ENCODE data around the gene PLEKHH1. TPM values are rescaled to one million over a fixed set of nuclear protein-coding genes. Genes with fewer than 3 reads are reported as not detected.

Gene PLEKHH1
- total RNA-seq, 1 experiment from 2014 or later = 6.7 TPM

DNA sequence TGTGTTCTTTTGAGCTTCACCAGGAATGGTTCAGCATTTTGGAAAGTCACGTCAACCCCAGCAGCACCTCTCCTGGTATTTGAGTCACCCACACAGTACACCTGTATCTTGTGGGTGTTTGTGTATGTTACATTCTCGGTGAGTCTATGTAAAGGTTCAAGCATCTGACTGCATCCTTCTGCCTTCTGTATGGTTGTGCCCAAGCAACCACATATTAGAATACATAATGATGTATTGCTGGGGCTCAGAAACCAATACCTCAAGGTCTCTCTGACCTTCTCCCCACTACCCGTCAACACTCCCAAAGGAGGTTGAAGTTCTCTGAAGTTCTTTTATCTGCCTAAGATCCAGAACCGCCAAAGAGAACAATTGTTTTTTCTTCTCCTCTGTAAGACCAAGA is 35.4 kb upstream of the PLEKHH1 start:
- ChIA-PET CTCF (no interaction called here), POLR2A (no interaction called here)
- no peak overlapping the region for H3K4me3 ChIP-seq (ENCODE audit: low read depth in 2 of 2, low read length in 2 of 2)
- no peak overlapping the region for H3K27ac ChIP-seq (ENCODE audit: low read length)
- no TSS peak for BruUV-seq (replicated peaks)
- H3K9me3 ChIP-seq (ENCODE audit: control insufficient read depth, insufficient read depth, low read depth, low read length) = peaks cover 13% of the 10 kb centered on the region; the same call in 1 of the 2 replicates
- H3K27me3 ChIP-seq (ENCODE audit: control insufficient read depth, insufficient read depth, low read length) = no peaks in the 10 kb centered on the region
- intact Hi-C loops (cut with micrococcal nuclease; ENCODE audit: unreplicated experiment) = no loop called here
- no peak for TF ChIP-seq POLR2AphosphoS5 (IDR thresholded peaks at IDR 0.05; ENCODE audit: low read depth, low read length)
- no peaks in the 10 kb centered on the region for H3K4me1 ChIP-seq (ENCODE audit: control insufficient read depth, insufficient read depth, low read length)
- no peak for DNase-seq (ENCODE audit: low read depth, low spot score)
- in situ Hi-C loops (cut with HindIII; ENCODE audit: low pct_unique_long_range_greater_than_20kb, low sequenced_read_pairs) = no loop called here
- ATAC-seq = no peak
- no peaks in the 10 kb centered on the region for H3K36me3 ChIP-seq (ENCODE audit: control insufficient read depth, insufficient read depth, low read length)

DNA sequence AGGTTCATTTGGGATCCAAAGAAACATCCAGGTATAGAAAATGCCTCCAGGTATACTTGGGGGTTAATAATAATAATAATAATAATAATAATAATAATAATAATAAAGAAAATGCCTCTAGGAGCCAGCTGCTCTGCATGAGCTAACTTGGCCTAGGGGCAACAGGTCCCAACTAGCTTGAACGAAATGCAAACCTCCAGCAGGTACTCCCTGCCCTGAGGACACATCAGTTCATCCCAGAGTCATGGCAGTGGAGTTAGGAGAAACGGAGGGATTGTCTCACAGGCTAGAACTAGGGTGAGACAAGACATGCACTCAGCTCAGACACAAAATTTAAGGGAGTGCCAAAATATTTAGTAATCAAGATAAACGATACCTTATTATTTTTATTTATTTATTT is 32.1 kb upstream of the PLEKHH1 start:
- H3K27me3 ChIP-seq (ENCODE audit: control insufficient read depth, insufficient read depth, low read length) = no peaks in the 10 kb centered on the region
- no peak overlapping the region for H3K27ac ChIP-seq (ENCODE audit: low read length)
- H3K4me1 ChIP-seq (ENCODE audit: control insufficient read depth, insufficient read depth, low read length) = no peaks in the 10 kb centered on the region
- no peaks in the 10 kb centered on the region for H3K36me3 ChIP-seq (ENCODE audit: control insufficient read depth, insufficient read depth, low read length)
- in situ Hi-C loops (cut with HindIII; ENCODE audit: low pct_unique_long_range_greater_than_20kb, low sequenced_read_pairs) = no loop called here
- CTCF ChIA-PET = no interaction called here
- intact Hi-C loops (cut with micrococcal nuclease; ENCODE audit: unreplicated experiment) = no loop called here
- H3K4me3 ChIP-seq (ENCODE audit: low read depth in 2 of 2, low read length in 2 of 2) = no peak overlapping the region
- POLR2A ChIA-PET = no interaction called here
- no peak for DNase-seq (ENCODE audit: low read depth, low spot score)
- ATAC-seq = no peak
- no TSS peak for BruUV-seq (replicated peaks)
- TF ChIP-seq, protein P1, sequence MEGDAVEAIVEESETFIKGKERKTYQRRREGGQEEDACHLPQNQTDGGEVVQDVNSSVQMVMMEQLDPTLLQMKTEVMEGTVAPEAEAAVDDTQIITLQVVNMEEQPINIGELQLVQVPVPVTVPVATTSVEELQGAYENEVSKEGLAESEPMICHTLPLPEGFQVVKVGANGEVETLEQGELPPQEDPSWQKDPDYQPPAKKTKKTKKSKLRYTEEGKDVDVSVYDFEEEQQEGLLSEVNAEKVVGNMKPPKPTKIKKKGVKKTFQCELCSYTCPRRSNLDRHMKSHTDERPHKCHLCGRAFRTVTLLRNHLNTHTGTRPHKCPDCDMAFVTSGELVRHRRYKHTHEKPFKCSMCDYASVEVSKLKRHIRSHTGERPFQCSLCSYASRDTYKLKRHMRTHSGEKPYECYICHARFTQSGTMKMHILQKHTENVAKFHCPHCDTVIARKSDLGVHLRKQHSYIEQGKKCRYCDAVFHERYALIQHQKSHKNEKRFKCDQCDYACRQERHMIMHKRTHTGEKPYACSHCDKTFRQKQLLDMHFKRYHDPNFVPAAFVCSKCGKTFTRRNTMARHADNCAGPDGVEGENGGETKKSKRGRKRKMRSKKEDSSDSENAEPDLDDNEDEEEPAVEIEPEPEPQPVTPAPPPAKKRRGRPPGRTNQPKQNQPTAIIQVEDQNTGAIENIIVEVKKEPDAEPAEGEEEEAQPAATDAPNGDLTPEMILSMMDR (IDR thresholded peaks at IDR 0.05) = no peak
- no peak for TF ChIP-seq REST (IDR thresholded peaks at IDR 0.05; ENCODE audit: insufficient read depth in 1 of 2, low read depth in 2 of 2, low read length in 1 of 2)
- no peak for TF ChIP-seq SIN3A (IDR thresholded peaks at IDR 0.05; ENCODE audit: borderline replicate concordance, insufficient read depth, low read depth, low read length)
- TF ChIP-seq TCF7L2 (IDR thresholded peaks at IDR 0.05; ENCODE audit: low read depth, low read length) = no peak
- no peak for TF ChIP-seq POLR2AphosphoS5 (IDR thresholded peaks at IDR 0.05; ENCODE audit: low read depth, low read length)
- no peaks in the 10 kb centered on the region for H3K9me3 ChIP-seq (ENCODE audit: control insufficient read depth, insufficient read depth, low read depth, low read length)

- H3K36me3 ChIP-seq (ENCODE audit: control insufficient read depth, insufficient read depth, low read length) = no peaks in the 10 kb centered on the region
- intact Hi-C loops (cut with micrococcal nuclease; ENCODE audit: unreplicated experiment) = no loop called here
- no peak for DNase-seq (ENCODE audit: low read depth, low spot score)
- H3K27ac ChIP-seq (ENCODE audit: low read length) = no peak overlapping the region
- CTCF ChIA-PET = no interaction called here
- in situ Hi-C loops (cut with HindIII; ENCODE audit: low pct_unique_long_range_greater_than_20kb, low sequenced_read_pairs) = no loop called here
- H3K4me3 ChIP-seq (ENCODE audit: low read depth in 2 of 2, low read length in 2 of 2) = no peak overlapping the region
- H3K9me3 ChIP-seq (ENCODE audit: control insufficient read depth, insufficient read depth, low read depth, low read length) = no peaks in the 10 kb centered on the region
- BruUV-seq (replicated peaks) = no TSS peak
- POLR2A ChIA-PET = no interaction called here
- H3K27me3 ChIP-seq (ENCODE audit: control insufficient read depth, insufficient read depth, low read length) = no peaks in the 10 kb centered on the region
- ATAC-seq = no peak
- no peaks in the 10 kb centered on the region for H3K4me1 ChIP-seq (ENCODE audit: control insufficient read depth, insufficient read depth, low read length)
- TF ChIP-seq TCF7L2 (IDR thresholded peaks at IDR 0.05; ENCODE audit: low read depth, low read length) (no peak), POLR2AphosphoS5 (IDR thresholded peaks at IDR 0.05; ENCODE audit: low read depth, low read length) (no peak), REST (IDR thresholded peaks at IDR 0.05; ENCODE audit: insufficient read depth in 1 of 2, low read depth in 2 of 2, low read length in 1 of 2) (no peak), SIN3A (IDR thresholded peaks at IDR 0.05; ENCODE audit: borderline replicate concordance, insufficient read depth, low read depth, low read length) (no peak)
- TF ChIP-seq, protein P1 (IDR thresholded peaks at IDR 0.05) = no peak
Measured at GRCh38 chr14:67501670-67502069, 31.4 kb upstream of the PLEKHH1 start.

Data from Panc1 (cell line).